Central memory CD4-positive, alpha-beta T cell (primary cell): ENCODE data around the gene ALOX12.
"Not testable (repeated sequence)": the region's sequence is repeated elsewhere in the genome, so short reads cannot be mapped to it uniquely, and the experiment has no call there.

ENCODE experiments used
- DNase-seq: peaks from one replicate; pipeline ENCODE4 v3.0.0; 2022
- total RNA-seq, 3 experiments: gene quantifications; one replicate each; lab custom pipeline; 2026; lab: John Stamatoyannopoulos, UW

The ALOX12 gene, protein sequence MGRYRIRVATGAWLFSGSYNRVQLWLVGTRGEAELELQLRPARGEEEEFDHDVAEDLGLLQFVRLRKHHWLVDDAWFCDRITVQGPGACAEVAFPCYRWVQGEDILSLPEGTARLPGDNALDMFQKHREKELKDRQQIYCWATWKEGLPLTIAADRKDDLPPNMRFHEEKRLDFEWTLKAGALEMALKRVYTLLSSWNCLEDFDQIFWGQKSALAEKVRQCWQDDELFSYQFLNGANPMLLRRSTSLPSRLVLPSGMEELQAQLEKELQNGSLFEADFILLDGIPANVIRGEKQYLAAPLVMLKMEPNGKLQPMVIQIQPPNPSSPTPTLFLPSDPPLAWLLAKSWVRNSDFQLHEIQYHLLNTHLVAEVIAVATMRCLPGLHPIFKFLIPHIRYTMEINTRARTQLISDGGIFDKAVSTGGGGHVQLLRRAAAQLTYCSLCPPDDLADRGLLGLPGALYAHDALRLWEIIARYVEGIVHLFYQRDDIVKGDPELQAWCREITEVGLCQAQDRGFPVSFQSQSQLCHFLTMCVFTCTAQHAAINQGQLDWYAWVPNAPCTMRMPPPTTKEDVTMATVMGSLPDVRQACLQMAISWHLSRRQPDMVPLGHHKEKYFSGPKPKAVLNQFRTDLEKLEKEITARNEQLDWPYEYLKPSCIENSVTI
- total RNA-seq: 0 to 0.04 (median 0) reads per million in 3 experiments

DNA sequence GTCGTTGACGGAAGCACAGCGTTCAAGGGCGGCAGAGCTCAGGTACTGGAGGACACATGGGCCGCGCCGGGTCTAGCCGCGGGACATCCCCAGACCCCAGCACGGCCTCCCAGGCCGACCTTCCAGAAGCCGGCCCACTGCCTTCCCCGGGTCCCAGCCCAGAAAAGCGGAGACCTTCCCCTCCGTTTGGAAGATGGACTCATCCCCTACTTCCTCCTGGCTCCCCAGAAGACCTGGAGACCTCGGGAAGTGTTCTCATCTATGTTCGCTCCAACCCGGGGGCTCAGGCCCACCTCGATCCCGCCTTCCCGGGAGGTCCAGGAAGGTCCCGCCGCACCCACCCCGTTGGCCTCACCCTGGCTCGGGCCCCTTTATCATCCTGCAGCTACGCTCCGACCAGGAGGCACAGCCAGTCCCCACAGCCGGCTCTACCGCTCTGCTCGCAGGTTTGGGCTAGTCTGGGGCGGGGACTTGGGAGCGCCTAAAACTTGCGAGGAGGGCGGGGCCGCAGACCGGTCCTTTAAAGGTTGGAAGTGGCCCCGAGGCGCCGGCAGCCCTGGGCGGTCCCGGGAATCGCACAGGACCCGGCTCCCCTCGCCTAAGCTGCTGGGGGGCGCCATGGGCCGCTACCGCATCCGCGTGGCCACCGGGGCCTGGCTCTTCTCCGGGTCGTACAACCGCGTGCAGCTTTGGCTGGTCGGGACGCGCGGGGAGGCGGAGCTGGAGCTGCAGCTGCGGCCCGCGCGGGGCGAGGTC lies at the start of gene ALOX12:
TSS of gene ALOX12 (plus strand) at position 550 of the 756 bp plus-strand sequence. CDS start at position 619, 69 bp downstream.
- no peak for DNase-seq

DNA sequence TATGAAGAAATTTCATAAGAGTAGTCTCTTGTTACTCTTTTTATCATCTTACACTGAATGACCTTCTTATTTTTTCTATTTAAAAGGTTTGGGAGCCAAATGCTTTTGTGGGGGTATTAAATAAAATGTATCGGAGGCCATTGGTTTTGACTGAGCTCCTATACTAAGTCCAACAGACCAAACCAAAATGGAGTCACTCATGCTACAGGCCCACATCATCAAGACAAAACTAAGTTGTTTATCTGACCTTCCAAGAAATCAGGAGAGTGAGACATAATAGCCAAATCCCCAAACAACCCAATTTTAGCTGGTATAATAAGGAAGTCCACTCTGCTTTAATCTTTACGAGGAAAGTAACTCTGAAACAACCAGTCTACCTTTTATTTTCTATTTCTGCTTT lies 48.1 kb upstream of the ALOX12 start:
- no peak for DNase-seq

DNA sequence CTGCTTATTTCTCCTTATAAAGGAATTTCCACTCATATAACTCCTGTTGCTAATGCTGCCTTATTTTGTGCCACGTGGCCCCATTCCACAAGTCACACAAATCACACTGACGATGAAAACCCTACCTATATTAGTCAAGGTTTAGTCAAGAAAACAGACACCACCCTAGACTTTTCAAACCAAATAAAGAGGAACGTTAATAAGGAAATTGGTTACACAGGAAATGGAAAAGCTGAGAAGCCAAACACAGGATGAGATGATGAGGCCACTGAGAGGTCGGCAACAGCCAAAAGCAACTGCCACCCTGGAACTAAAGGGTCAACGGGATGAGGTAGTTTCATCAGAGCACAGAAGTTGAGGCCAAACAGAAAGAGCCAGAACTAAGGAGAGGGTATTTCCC lies 47.3 kb upstream of the ALOX12 start:
- DNase-seq: no peak

DNA sequence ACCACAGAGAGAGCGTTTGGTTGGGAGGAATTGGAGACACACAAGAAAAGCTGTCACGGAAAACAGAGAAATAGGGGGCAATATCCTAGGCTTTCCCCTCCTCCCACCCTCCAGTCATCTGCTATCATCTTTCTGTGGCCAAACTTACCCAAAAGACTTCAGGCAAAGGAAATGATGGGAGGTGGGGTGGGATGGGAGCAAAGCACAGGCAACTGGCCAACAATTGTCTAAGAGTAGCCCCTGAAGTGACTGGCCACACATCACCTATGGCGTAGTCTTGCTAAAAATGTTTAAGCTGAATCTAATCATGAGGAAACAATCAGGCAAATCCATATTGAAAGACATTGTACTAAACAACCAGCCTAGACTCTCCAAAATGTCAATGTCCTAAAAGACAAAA lies 46.9 kb upstream of the ALOX12 start:
- DNase-seq: no peak

DNA sequence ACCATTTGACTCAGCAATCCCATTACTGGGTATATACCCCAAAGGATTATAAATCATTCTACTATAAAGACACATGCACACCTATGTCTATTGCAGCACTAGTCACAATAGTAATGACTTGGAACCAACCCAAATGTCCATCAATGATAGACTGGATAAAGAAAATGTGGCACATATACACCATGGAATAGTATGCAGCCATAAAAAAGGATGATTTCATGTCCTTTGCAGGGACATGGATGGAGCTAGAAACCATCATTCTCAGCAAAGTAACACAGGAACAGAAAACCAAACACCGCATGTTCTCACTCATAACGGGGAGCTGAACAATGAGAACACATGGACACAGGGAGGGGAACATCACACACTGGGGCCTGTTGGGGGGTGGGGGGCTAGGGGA lies 44.9 kb upstream of the ALOX12 start:
- not testable (repeated sequence) for DNase-seq

DNA sequence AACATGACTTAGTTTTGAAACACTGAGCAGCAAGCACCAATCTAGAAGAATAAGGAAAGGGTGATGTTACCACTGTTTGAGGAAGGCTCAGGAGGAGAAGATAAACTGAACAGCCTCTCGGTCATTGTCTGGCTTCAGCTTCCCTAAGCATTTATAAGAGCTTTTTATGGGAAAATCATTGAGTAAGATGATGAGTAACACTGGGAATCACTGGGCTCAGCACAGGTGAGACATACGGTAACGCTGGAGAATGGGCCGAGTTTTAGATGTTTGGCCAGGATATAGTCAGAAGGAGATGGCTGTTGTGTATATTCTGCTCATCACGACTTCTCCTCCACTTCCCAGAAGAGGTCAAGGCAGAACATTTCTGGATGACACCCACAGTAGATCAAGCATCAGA lies 42.2 kb upstream of the ALOX12 start:
- no peak for DNase-seq

DNA sequence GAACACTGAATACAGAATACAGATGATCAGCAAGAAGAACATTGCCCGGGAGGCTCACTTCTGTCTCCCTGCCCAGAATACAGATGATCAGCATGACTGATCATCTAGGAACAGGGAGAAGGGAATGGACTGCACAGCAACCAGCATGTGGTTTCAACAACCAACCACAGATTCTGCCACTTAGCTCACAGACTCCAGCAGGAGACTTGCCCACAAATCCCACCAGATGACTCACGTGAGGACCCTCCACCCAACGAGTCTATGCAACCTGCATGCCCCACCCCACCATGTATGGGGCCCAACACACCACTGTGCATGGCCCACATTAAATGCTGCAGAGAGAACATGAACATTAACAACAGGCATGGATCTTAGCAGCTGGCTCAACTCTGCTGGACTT lies 36.1 kb upstream of the ALOX12 start:
- no peak for DNase-seq

DNA sequence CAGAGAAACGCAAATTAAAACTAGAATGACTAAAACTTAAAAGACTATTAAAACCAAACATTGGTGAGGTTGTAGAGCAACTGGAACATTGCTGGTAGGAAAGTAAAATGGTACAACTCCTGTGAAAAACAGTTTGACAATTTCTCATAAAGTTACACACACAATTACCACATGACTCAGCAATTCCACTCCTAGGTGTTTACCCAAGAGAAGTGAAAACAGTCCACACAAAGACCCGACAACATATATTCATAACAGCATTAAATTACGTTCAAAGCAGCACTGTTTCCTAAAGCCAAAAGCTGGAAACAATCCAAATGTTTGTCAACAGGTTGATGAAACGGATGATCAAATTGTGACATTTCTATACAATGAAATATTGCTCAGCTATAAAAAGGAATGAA lies 26.5 kb upstream of the ALOX12 start:
- DNase-seq: no peak

DNA sequence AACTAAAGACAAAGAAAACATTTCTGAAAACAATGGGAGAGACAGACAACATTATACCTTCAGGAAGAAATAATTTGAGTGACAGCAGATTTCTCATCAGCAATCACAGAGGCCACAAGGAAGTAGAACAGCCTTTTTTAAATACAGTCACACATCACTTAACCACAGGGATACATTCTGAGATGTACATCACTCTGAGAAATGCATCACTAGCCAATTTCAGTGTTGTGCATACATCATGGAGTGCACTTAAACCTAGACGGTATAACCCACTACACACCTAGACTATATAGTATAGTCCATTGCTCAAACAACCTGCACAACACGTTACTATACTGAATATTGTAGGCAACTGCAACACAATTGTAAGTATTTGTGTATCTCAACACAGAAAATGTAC lies 24.9 kb upstream of the ALOX12 start:
- DNase-seq: no peak

DNA sequence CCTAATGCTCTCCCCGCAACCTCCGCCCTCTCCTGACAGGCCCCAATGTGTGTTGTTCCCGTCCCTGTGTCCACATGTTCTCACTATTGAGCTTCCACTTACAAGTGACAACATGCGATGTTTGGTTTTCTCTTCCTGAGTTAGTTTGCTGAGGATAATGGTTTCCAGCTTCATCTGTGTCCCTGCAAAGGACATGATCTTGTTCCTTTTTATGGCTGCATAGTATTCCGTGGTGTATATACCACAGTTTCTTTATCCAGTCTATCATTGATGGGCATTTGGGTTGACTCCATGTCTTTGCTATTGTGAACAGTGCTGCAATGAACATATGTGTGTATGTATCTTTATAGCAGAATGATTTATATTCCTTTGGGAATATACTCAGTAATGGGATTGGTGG lies 16.4 kb upstream of the ALOX12 start:
- not testable (repeated sequence) for DNase-seq

DNA sequence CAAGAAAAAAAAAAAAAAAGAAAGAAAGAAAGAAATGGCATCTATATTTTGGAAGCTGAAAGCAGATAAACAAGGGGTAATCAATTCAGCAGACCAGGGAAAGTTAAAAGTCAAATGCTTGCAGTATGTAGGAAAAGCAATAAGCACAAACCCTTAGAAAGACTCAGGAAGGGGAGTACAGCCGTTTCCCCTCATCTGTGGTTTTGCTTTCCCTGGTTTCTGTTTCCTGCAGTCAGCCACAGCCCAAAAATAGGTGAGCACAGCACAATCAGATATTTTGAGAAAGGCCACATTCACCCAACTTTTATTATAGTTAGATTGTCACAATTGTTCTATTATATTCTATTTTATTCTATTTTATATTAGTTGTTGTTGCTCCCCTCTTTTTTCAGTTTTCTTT lies 14.4 kb upstream of the ALOX12 start:
- no peak for DNase-seq

DNA sequence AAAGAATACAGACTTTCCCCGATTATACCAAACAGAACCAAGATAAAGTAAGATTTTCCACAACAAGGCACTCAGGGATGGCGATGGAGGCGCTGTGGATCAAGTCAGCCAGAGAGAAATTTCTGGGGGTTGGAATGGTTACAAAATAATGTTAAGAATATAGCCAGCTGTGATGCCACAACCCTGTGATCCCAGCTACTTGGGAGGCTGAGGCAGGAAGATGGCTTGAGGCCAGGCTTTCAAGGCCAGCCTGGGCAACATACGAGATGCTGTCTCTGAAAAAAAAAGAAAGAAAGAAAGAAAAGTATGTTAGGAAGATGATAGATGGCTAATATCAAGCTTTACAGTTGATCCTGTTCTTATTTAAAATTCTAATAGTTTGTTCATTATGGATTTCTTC lies 10.6 kb upstream of the ALOX12 start:
- no peak for DNase-seq

DNA sequence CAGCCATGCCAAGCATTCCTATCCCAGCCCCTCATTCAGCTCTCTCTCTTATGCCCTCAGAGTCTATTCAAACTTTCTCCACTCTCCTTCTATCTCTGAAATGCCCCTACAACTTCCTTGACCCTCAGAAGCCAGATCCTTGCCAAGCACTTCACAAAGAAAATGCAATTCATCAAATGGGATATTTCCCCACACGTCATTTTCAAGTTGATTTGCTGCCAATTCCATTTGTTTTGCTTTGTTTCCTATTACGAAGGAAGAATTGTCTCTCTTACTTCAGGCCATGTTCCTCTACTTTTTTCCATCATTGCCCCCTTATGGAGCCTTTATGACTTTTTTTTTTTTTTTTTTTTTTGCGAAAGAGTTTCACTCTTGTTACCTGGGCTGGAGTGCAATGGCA lies 9.2 kb upstream of the ALOX12 start:
- DNase-seq: no peak

DNA sequence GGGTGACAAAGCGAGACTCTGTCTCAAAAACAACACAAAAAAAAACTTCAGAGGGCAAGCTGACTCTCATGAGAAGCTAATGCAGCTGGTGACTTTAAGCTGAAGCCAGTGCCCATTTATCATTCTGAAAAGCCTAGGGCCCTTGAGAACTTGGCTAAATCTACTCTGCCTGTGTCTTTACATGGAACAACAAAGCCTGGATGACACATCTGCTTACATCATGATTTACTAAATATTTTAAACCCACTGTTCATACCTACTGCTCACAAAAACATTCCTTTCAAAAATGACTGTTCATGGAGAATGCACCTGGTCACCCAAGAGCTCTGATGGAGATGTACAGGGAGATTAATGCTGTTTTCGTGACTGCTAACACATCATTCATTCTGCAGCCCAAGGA lies 6.1 kb upstream of the ALOX12 start:
- no peak for DNase-seq

DNA sequence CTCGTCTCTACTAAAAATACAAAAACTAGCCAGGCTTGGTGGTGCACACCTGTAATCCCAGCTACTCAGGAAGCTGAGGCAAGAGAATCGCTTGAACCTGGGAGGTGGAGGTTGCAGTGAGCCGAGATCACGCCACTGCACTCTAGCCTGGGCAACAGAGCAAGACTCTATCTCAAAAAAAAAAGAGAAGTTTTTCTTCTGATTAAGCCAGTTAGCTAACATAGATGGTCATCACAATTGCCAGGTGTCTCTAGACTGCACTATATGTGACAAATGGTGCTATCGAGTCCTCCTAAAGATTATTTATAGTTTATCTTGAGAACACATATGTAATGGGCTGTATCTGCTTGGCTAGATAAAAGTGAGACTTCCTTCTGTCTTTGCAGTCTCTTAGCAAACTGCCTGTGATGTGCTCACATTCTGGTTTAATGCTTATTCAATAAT lies 2.2 kb upstream of the ALOX12 start:
- not testable (repeated sequence) for DNase-seq

DNA sequence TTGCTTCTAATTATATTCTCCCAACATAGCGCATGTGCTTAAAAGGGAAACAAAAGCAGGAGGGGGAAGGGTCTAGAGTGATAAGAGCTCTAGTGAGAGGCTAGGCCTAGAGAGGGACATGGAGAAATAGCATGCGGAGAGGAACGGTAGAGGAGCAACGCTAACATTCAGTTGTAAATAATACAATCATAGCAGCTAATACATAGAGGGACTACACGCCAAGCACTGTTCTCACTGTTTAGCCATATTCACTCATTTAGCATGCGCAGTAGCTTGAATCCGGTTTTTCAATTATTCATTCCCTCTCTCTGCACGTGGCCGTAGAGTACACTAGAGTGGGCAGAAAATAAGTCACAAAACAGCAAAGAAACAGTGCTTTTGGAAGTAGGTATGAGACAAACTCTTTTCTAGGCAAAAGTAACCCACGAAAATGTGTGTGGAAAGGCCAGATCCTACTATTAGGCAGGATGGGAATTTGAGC lies 1.7 kb upstream of the ALOX12 start:
- no peak for DNase-seq

DNA sequence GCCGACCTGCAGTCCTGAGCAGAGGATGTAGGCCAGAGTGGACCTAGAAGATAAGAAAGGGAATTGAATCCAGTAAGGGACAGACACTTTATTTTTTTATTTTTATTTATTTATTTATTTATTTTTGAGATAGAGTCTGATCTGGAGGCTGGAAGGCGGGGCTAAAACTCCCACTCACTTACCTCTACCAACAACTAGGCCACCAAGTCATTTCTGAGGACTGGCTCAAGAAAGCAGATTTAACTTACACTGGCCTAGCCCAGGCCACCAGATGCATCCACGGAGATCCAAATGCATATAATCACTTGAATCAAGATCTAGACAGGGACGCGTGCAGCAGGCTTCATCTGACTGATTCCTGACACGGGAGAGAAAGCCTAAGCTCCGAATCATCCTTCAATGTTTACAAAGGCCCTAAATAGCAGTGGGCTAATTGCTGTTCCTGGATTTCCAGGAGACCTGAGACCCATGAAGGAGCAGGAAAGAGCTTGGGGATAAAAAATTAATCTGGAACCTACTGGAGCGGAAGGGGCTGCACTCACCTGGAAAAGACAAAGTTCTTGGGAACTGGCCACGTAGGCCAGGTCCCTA lies 1.1 kb upstream of the ALOX12 start:
- no peak for DNase-seq

DNA sequence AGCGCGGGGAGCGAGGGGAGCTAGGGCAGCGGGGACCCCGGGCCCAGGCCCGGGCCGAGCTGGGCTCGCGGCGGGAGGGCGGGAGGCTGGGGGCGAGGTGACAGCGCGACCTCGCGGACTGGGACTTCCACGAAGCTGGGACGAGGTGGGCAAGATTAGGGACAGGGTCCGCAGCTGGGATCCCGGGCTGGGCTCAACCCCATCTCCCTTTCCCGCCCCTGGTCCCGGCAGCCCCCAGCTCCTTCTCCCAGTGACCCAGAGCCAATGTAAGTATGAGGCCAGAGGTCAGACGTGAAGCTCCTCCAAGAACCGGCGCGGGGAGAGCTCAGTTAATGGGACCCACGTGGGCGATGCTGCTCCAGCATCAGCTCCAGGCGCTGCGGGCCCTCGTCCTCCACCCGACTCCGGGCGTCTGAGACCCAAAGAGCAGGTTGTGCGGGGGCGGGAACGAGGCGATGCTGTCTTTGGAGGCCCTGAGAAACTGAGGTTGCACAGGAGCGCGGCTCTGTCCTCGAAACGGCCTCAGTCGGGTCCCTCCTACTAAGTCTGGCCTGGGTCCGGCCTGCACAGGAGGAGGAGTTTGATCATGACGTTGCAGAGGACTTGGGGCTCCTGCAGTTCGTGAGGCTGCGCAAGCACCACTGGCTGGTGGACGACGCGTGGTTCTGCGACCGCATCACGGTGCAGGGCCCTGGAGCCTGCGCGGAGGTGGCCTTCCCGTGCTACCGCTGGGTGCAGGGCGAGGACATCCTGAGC lies 585 bp downstream of the ALOX12 start:
- DNase-seq: no peak

DNA sequence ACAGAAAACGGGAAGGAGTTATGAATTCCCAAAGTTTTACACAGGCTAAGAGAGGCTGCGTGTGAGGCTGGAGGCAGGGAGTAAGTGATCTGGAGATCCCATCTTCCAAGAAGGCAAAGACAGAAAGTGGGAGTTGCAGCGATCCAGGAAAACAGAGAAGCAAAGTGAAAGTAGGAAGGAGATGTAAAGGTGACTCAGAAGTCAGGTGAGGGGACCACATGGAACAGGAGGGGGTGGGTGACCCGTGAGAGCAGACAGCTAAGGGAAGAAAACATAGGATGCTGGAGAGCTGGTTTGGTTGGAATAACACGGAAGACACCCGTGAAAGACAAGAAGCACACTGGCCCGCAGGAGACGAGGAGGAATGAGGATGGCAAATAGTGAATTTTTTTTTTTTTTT lies 1.3 kb downstream of the ALOX12 start:
- DNase-seq: no peak

DNA sequence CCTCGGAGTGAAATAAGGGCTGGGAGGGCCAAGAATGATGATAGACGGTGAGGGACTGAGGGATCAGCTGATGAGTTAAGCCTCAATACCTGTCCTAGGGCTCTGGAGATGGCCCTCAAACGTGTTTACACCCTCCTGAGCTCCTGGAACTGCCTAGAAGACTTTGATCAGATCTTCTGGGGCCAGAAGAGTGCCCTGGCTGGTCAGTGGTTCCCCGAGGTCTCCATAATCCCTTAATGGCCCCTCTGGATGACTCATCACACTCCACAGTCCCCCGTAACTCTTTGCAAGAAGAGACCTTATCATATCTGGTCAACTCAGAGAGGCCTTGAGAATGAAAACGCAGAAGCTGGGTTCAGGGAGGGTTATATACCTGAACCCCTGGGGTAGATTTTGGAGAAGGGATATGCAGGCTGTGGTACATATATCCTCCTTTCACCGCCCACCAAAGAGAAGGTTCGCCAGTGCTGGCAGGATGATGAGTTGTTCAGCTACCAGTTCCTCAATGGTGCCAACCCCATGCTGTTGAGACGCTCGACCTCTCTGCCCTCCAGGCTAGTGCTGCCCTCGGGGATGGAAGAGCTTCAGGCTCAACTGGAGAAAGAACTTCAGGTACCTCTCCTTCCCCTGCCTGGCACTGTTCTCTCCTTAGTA lies 3.1 kb downstream of the ALOX12 start:
- no peak for DNase-seq

DNA sequence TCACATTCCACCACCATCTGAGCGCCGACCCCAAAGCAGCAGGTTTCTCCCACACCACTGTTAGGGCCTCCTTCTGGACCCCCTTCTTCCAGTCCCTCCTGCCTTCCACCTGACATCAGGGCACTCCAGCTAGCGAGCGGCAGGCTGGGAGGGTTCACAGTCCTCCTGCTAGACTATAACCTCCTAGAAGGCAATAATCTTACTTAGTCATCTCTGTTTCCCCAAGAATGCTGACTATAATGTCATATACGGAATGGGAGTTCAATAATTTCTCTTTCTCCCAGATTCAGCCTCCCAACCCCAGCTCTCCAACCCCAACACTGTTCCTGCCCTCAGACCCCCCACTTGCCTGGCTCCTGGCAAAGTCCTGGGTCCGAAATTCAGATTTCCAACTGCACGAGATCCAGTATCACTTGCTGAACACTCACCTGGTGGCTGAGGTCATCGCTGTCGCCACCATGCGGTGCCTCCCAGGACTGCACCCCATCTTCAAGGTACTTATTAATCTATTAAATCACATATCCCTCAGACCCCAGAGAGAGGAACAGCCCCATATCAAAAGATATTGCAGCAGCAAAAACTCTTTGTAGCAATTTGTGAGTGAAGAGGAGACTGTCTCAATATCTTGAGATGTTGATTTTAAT lies 5.6 kb downstream of the ALOX12 start:
- DNase-seq: peak; percentile 26
